GM18870 (cell line): ENCODE results near the gene MLEC.

Experiments
- ATAC-seq: cut with Tn5 transposase; IDR thresholded peaks from one replicate; pipeline ENCODE4 v1.9.1; 2021; ENCODE audit warnings: moderate library complexity; ENCODE audit not compliant: unreplicated experiment

MLEC gene

GRCh38 chr12:120686690-120687577 lies at the start of gene MLEC:
MLEC (plus strand) TSS chr12:120687149; CDS start chr12:120687297, 148 bp downstream.
- ATAC-seq = peak; percentile 65

- ATAC-seq = no peak
Measured at GRCh38 chr12:120639771-120640721, 46.9 kb upstream of the MLEC start, which contains the start of gene CABP1. CABP1 (plus strand) TSS chr12:120640626; CDS start chr12:120640686, 60 bp downstream.

GRCh38 chr12:120640861-120641833 lies 45.8 kb upstream of the MLEC start:
- ATAC-seq = no peak

GRCh38 chr12:120642121-120642520 lies 44.8 kb upstream of the MLEC start:
- no peak for ATAC-seq

GRCh38 chr12:120642826-120643225 lies 44.1 kb upstream of the MLEC start:
- no peak for ATAC-seq

GRCh38 chr12:120643574-120643973 lies 43.4 kb upstream of the MLEC start:
- ATAC-seq = no peak

- ATAC-seq = no peak
Measured at GRCh38 chr12:120646044-120646443, 40.9 kb upstream of the MLEC start.

- no peak for ATAC-seq
Measured at GRCh38 chr12:120647375-120647755, 39.6 kb upstream of the MLEC start.

GRCh38 chr12:120649442-120650232 lies 37.3 kb upstream of the MLEC start:
- ATAC-seq = no peak

GRCh38 chr12:120650233-120650690 lies 36.7 kb upstream of the MLEC start:
- ATAC-seq = no peak

GRCh38 chr12:120651821-120652220 lies 35.1 kb upstream of the MLEC start:
- ATAC-seq = no peak

GRCh38 chr12:120652656-120653435 lies 34.1 kb upstream of the MLEC start:
- ATAC-seq = no peak

GRCh38 chr12:120653611-120654010 lies 33.3 kb upstream of the MLEC start:
- no peak for ATAC-seq

- no peak for ATAC-seq
Measured at GRCh38 chr12:120654656-120655055, 32.3 kb upstream of the MLEC start.

- no peak for ATAC-seq
Measured at GRCh38 chr12:120656008-120656407, 30.9 kb upstream of the MLEC start.

- no peak for ATAC-seq
Measured at GRCh38 chr12:120658286-120659150, 28.4 kb upstream of the MLEC start.

- ATAC-seq = no peak
Measured at GRCh38 chr12:120659151-120659525, 27.8 kb upstream of the MLEC start.

GRCh38 chr12:120661432-120661831 lies 25.5 kb upstream of the MLEC start:
- ATAC-seq = no peak
